Fibroblast of lung (primary cell): ENCODE data around the gene TEK. TPM values are rescaled to one million over a fixed set of nuclear protein-coding genes. Genes with fewer than 3 reads are reported as not detected.
A peak's percentile ranks its signal among the peaks of the same experiment; 100 is the strongest.

ENCODE experiments used
- DNase-seq, 2 donors: peaks; one replicate each; pipeline versions ENCODE4 v3.0.0 to v3.0.0-alpha.2; 2010; ENCODE audit warnings: low read depth in 2 of 2
- H2AFZ ChIP-seq: 2 replicates; pipeline ENCODE4 v1.5.1; 2012; ENCODE audit warnings: low read length, control low read depth, inconsistent platforms
- H3K27ac ChIP-seq: 2 replicates; pipeline ENCODE4 v1.5.1; 2011; ENCODE audit warnings: low read length, control low read depth; ENCODE audit not compliant: insufficient read depth
- H3K27me3 ChIP-seq: 2 replicates; pipeline ENCODE4 v1.5.1; 2011; ENCODE audit warnings: mild to moderate bottlenecking, low read length; ENCODE audit not compliant: control insufficient read depth, insufficient read depth
- H3K36me3 ChIP-seq: 2 replicates; pipeline ENCODE4 v1.5.1; 2011; ENCODE audit warnings: low read length; ENCODE audit not compliant: control insufficient read depth, insufficient read depth
- H3K4me1 ChIP-seq: 2 replicates; pipeline ENCODE4 v1.5.1; 2011; ENCODE audit warnings: low read length; ENCODE audit not compliant: control insufficient read depth, insufficient read depth; ENCODE audit errors: extremely low read depth
- H3K4me2 ChIP-seq: 2 replicates; pipeline ENCODE4 v1.5.1; 2011; ENCODE audit warnings: low read length, control low read depth; ENCODE audit not compliant: insufficient read depth; ENCODE audit errors: extremely low read depth
- H3K4me3 ChIP-seq, 4 experiments: fragments of 200-600 bp in 1 of 4; sonication (generic) in 1 of 4; replicated peaks in 1 of 4; 2 replicates each; pipeline ENCODE4 v1.5.1; 2011 to 2016; ENCODE audit warnings: low read length in 4 of 4, low read depth in 3 of 4, mild to moderate bottlenecking in 3 of 4, control low read depth in 2 of 4, inconsistent platforms in 1 of 4, mixed read lengths in 1 of 4; ENCODE audit not compliant: insufficient read depth in 1 of 4; ENCODE audit errors: control extremely low read depth in 1 of 4
- H3K79me2 ChIP-seq: 2 replicates; pipeline ENCODE4 v1.5.1; 2012; ENCODE audit warnings: mild to moderate bottlenecking, low read length, inconsistent platforms; ENCODE audit not compliant: control insufficient read depth, insufficient read depth
- H3K9ac ChIP-seq: 2 replicates; pipeline ENCODE4 v1.5.1; 2011; ENCODE audit warnings: mild to moderate bottlenecking, low read length, control low read depth; ENCODE audit not compliant: insufficient read depth
- H3K9me3 ChIP-seq: 2 replicates; pipeline ENCODE4 v1.5.1; 2012; ENCODE audit warnings: low read depth, low read length; ENCODE audit not compliant: control insufficient read depth, insufficient read depth
- H4K20me1 ChIP-seq: 2 replicates; pipeline ENCODE4 v1.5.1; 2011; ENCODE audit warnings: low read length; ENCODE audit not compliant: control insufficient read depth, insufficient read depth; ENCODE audit errors: extremely low read depth
- EZH2 ChIP-seq: IDR thresholded peaks from 2 replicates; pipeline ENCODE4 v1.5.1; 2012; ENCODE audit warnings: low read length, control low read depth, mild to moderate bottlenecking; ENCODE audit errors: missing control alignments
- polyA plus RNA-seq, 2 donors: library from polyadenylated mRNA; depleted of rRNA in 1 of 2; stranded (reverse) in 1 of 2; unstranded in 1 of 2; fragments of >200 nt; gene quantifications; 2 replicates each; pipeline ENCODE4 v1.2.1, GENCODE V29; 2011 to 2012; ENCODE audit warnings: missing spikeins in 1 of 2
- total RNA-seq: library from RNA; depleted of rRNA; stranded (reverse); fragments of >200 nt; gene quantifications from 2 replicates; pipeline ENCODE4 v1.2.1, GENCODE V29; 2014
- TF ChIP-seq, protein P1 (sequence below), 2 donors: IDR thresholded peaks in 1 of 2; conservative IDR thresholded peaks in 1 of 2; 1 replicate in 1 of 2; 2 replicates in 1 of 2; pipeline ENCODE4 v1.5.1; 2011 to 2012; ENCODE audit warnings: low read length in 2 of 2, control low read depth in 1 of 2, inconsistent platforms in 1 of 2, low read depth in 1 of 2, mild to moderate bottlenecking in 1 of 2

The TEK gene
- total and polyA plus RNA-seq, 2 donors (not counting 1 experiment from before 2014, with no cell fraction given), result 0.77 to 1.8 TPM

DNA sequence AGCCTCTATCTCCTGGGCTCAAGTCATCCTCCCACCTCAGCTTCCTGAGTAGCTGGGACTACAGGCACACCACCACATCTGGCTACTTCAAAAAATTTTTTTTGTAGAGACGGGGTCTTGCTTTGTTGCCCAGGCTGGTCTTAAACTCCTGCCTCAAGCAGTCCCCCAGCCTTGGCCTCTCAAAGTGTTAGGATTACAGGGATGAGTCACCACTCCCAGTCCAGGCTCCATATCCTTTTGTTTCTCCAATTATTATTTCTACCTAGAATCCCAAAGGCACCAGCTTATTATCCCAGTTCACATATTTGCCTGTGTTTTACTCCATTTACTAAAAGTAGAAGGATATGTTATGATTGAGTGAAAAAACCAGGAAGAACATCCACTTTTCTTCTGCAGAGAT is 84.9 kb downstream of the TEK start:
- Histone ChIP-seq H3K4me2 (no peak overlapping the region), H3K4me3 (no peak overlapping the region), H3K9ac (no peak overlapping the region), H2AFZ (no peak overlapping the region), H3K27me3 (no peaks in the 10 kb centered on the region), H3K27ac (no peak overlapping the region), H3K79me2 (no peaks in the 10 kb centered on the region), H3K36me3 (no peaks in the 10 kb centered on the region), H3K4me1 (no peaks in the 10 kb centered on the region), H3K9me3 (no peaks in the 10 kb centered on the region), H4K20me1 (no peaks in the 10 kb centered on the region)
- no peak for TF ChIP-seq EZH2
- TF ChIP-seq, protein P1, sequence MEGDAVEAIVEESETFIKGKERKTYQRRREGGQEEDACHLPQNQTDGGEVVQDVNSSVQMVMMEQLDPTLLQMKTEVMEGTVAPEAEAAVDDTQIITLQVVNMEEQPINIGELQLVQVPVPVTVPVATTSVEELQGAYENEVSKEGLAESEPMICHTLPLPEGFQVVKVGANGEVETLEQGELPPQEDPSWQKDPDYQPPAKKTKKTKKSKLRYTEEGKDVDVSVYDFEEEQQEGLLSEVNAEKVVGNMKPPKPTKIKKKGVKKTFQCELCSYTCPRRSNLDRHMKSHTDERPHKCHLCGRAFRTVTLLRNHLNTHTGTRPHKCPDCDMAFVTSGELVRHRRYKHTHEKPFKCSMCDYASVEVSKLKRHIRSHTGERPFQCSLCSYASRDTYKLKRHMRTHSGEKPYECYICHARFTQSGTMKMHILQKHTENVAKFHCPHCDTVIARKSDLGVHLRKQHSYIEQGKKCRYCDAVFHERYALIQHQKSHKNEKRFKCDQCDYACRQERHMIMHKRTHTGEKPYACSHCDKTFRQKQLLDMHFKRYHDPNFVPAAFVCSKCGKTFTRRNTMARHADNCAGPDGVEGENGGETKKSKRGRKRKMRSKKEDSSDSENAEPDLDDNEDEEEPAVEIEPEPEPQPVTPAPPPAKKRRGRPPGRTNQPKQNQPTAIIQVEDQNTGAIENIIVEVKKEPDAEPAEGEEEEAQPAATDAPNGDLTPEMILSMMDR (conservative IDR thresholded peaks at IDR 0.05 in 1 of 2, IDR thresholded peaks at IDR 0.05 in 1 of 2; ENCODE audit: low read depth in 1 of 2, low read length in 2 of 2), result no peak
- no peak for DNase-seq

DNA sequence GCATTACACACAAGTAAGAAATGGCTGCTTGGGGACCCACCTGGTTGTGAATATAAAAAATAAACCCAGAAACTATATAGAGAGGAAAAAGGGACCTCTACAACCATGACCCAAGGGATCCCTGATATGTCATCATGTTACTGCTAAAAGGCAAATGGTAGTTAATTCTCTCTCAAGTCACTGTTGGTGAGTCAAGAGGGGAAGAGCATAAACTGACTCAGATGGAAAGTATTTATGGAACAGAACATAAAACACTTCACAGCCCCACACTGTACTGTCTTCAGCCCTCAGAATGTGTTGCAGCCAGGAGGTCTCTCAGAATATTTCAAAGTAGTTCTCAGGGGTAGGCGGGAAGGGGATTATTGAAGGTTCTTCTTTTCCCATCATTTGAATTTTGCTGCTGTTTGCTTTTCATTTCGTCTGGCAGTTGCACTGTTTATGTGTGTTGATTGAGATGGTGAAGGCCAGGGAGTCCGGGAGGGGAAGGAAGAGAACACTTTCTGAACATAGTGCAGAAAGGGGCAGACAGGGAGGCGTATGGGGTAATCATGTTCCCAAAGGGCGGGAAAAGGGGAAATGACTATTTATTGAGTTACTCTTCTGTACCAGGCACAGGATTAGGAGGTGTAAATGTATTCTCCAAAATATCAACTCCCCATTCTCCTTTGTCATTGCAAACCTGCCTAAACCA is 85.5 kb downstream of the TEK start:
- Histone ChIP-seq H3K27ac (no peak overlapping the region), H4K20me1 (no peaks in the 10 kb centered on the region), H3K4me1 (no peaks in the 10 kb centered on the region), H2AFZ (no peak overlapping the region), H3K9ac (no peak overlapping the region), H3K27me3 (no peaks in the 10 kb centered on the region), H3K79me2 (no peaks in the 10 kb centered on the region), H3K36me3 (no peaks in the 10 kb centered on the region), H3K9me3 (no peaks in the 10 kb centered on the region), H3K4me2 (no peak overlapping the region), H3K4me3 (no peak overlapping the region)
- TF ChIP-seq, protein P1 (conservative IDR thresholded peaks at IDR 0.05 in 1 of 2, IDR thresholded peaks at IDR 0.05 in 1 of 2; ENCODE audit: low read depth in 1 of 2, low read length in 2 of 2), result no peak
- TF ChIP-seq EZH2, result no peak
- peak; percentile 67 to 89 for DNase-seq

DNA sequence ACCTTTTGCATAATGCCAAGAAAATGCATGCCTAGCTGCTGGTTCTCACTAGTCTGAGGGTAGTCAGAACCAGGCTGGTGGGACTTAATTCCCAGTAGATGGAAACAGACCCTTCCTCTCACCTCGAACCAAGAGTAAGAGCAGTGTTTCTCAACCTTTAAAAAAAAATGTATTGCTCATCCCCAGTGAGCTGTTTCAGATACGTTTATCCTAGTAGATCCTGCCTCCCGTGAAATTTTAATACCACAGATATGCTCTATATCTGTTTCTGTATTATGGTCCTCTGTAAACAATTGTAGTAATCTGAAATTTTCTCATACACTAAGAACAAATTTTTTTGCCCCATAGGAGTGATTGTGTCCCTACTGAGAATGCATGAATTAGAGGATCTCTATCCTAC is 86.2 kb downstream of the TEK start:
- H3K79me2 ChIP-seq, result no peaks in the 10 kb centered on the region
- no peaks in the 10 kb centered on the region for H3K9me3 ChIP-seq
- no peak overlapping the region for H3K27ac ChIP-seq
- no peak overlapping the region for H2AFZ ChIP-seq
- H3K4me2 ChIP-seq, result no peak overlapping the region
- no peak overlapping the region for H3K4me3 ChIP-seq
- H3K36me3 ChIP-seq, result no peaks in the 10 kb centered on the region
- no peaks in the 10 kb centered on the region for H4K20me1 ChIP-seq
- DNase-seq, result no peak
- H3K9ac ChIP-seq, result no peak overlapping the region
- TF ChIP-seq EZH2, result no peak
- TF ChIP-seq, protein P1 (conservative IDR thresholded peaks at IDR 0.05 in 1 of 2, IDR thresholded peaks at IDR 0.05 in 1 of 2; ENCODE audit: low read depth in 1 of 2, low read length in 2 of 2), result no peak
- H3K27me3 ChIP-seq, result no peaks in the 10 kb centered on the region
- no peaks in the 10 kb centered on the region for H3K4me1 ChIP-seq
